ENCODE measurements around the gene RSF1.

RSF1 gene

DNA sequence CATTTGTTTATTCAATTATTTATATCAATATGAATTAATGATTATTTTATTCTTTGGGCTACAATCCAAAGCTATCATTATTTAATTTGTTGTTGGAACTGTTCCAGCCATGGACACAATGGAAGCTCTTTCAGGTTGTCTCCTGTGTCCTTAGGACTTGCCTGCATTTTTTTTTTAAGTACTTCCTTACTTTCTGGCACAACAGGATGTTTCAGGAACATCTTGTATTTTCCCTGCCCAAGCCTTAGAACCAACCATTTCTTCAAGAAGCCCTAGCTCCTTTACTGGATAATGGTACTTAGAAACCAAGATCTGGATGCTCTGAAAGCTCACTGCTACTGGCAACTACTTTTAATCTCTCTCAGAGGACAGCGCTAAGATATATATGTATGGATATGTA lies 125.1 kb downstream of the RSF1 start:
- in situ Hi-C loops (cut with MboI; ENCODE audit: low sequenced_read_pairs), result no loop called here

DNA sequence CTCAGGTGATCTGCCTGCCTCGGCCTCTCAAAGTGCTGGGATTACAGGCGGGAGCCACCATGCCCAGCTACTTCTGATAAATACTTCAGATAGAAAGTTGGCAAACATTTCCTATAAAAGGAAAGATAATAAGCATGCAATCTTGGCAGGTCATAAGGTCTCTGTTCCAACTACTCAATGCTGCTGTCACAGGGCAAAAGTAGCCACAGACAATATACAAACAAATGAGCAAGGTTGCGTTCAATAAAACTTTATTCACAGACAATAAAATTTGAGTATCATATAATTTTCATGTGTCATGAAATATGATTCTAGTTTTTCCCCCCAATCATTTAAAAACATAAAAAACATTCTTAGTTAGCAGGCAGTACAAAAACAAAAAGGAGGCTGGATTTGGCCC lies 129.9 kb downstream of the RSF1 start:
- in situ Hi-C loops (cut with MboI; ENCODE audit: low sequenced_read_pairs), result no loop called here

GRCh38 chr11:77687088-77687487 lies 133.4 kb downstream of the RSF1 start:
- in situ Hi-C loops (cut with MboI; ENCODE audit: low sequenced_read_pairs), result no loop called here

DNA sequence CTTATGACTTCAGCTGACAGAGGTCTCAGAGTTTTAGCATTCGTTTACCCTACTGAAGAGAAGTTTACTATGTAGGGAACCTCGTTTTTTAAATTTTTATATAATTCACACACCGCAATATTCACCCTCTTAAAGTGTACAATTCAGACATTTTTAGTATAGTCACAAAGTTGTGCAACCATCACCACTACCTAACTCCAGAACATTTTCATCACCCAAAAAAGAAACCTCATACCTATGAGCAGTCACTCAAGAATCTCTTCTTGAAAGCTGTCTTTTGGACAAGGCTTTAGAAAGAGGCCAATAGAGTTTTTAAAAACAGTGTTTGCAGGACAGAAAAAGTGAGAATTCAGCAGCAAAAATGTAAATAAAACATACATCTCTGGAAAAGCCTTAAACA lies 143.4 kb downstream of the RSF1 start:
- in situ Hi-C loops (cut with MboI; ENCODE audit: low sequenced_read_pairs), result no loop called here

GRCh38 chr11:77672264-77672663 lies 148.3 kb downstream of the RSF1 start:
- in situ Hi-C loops (cut with MboI; ENCODE audit: low sequenced_read_pairs), result no loop called here

DNA sequence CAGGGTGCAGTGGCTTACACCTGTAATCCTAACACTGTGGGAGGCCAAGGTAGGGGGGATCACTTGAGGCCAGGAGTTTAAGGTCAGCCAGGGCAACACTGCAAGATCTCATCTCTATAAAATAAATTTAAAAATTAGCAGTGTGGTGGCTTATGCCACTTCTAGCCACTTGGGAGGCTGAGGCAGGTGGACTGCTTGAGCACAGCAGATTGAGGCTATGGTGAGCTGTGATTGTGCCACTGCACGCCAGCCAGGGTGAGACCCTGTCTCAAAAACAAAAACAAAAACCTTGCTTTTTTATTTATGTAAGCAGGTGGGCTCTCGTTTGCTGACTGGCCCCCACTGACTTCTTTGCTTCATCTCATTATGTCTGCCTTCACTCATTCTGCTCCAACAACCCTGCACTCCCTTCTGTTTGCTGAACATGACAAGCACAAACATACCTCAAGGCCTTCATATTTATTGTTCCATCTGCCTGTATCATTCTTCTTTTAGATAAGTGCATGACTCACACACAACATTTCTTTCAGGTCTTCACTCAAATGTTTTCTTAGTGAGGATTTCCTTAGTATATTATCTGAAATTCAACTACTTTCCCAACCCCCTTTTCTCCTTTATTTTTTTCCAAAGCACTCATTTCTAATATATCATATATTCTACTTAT lies 150.5 kb downstream of the RSF1 start:
- in situ Hi-C loops (cut with MboI; ENCODE audit: low sequenced_read_pairs), result no loop called here

DNA sequence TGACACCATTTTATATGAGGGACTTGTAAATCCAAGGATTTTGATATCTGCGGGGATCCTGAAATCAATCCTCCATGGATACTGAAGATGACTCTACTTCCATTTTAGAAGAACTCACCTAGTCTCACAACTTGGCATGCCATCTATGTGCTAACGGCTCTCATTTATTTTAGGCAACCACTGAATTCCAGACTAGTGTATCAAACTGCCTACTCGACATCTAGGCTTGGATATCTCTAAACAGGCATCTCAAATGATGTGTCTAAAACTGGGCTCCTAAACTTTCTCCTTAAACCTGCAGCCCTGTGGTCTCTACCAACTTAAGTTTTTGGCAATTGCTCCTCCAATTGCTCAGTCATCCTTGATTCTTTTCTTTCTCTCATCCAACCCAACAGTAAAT lies 151.8 kb downstream of the RSF1 start:
- in situ Hi-C loops (cut with MboI; ENCODE audit: low sequenced_read_pairs), result no loop called here

DNA sequence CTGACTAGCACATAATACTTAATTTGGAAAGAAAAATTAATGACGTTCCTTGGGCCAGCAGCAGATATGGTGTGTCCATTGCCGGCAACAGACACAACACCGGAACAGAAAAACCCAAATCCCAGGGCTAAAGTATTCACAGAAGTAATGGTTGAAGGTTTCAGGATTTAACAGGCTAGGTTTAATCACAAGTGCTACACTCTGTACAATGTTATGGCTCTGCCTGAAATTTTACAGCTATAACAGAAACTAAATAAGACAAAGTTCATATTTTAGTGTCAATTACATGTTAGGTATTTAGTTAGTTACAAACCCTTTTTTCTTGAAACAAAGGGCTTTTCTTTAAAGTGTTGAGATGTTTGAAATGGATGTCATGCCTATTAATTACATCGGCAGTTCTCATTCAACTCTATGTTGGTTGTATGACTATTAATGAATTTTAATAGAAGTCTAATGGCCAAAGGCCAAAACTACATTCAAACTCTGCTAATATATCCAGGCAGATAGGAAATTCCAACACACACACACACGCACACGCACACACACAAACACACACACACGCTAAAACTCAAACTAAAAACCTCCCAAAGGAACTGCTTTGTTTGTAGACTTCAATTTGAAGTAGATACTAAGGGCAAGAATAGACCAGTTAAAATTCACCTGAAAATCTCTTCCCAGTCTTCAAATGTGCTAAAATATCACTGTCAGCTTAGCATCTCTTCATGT lies 155.1 kb downstream of the RSF1 start:
- in situ Hi-C loops (cut with MboI; ENCODE audit: low sequenced_read_pairs), result no loop called here

DNA sequence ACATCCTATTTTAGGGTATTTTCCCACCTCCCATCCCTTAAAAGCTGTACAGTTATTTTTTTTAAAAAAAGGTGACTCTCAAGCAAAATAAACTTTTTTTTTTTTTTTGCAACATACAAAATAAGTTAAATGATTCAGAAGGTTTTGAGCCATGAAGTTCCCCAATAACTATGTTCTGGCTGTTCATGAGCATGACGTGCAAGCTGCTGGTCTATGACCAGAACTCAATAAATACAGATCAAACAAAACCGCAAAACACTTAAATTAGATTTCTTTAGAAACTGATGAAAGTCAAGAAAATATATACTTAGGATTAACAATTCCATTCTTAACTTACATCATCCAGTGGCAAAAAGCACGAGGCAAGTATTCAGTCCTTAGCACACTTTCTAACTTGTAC lies 158.9 kb downstream of the RSF1 start:
- in situ Hi-C loops (cut with MboI; ENCODE audit: low sequenced_read_pairs), result no loop called here

DNA sequence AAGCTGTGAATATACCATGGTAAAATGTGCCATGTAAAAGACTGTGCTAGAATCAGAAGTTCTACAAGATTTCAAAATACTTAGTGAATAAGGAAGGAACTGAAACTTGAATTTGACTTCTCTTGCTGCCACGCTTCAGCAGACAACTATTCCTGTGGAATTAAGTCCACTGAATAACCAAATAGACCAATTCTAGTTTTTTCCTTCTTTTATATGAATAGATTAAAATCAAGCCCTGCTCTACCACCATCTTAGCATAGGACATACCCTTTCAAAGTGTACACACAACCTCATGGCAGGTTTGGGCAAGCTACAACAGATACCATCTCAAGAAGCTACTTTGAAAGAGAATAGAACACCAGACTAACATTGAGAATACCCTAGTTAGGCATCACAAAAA lies 159.6 kb downstream of the RSF1 start:
- in situ Hi-C loops (cut with MboI; ENCODE audit: low sequenced_read_pairs), result no loop called here

- in situ Hi-C loops (cut with MboI; ENCODE audit: low sequenced_read_pairs), result no loop called here
Measured at GRCh38 chr11:77658213-77659013, 162.1 kb downstream of the RSF1 start.

DNA sequence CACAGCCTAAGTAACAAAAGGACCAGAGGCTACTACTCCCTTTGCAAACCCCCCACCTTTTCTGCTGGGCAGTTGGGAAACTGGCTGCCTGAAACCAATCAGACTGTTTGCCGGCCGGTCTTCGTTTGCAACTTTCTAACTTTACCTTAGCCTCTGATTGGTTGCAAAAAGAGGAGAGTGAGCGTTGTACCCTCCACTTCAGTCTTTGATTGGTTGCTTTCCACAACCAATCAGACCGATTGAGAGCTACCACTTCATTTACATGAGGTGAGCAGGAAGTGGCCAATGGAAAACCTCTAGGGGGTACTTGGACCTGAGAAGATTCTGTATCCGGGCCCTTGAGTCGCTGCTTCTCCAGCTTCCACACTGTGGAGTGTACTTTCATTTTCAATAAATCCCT lies 164.2 kb downstream of the RSF1 start:
- in situ Hi-C loops (cut with MboI; ENCODE audit: low sequenced_read_pairs), result no loop called here

DNA sequence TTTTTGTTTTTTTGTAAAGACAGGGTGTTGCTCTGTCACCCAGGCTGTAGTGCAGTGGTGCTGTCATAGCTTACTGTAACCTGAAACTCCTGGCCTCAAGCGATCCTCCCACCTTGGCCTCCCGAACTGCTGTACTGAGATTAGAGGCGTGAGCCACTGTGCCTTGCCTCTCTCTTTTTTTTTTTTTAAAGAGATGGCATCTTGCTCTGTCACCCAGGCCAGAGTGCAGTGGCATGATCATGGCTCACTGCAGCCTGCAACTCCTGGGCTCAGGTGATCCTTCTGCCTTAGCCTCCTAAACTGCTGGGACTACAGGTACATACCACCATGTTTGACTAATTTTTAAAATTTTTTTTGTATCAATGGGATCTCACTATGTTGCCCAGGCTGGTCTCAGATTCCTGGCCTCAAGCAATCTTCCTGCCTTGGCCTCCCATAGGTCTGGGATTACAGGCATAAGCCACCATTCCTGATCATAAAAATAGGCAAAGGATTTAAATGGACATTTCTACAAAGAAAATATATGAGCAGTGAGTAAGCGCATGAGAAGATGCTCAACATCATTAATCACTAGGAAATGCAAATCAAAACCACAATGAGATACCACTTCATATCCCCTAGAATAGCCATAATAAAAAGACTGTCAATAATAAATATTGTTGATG lies 165.6 kb downstream of the RSF1 start:
- in situ Hi-C loops (cut with MboI; ENCODE audit: low sequenced_read_pairs), result no loop called here

GRCh38 chr11:77650123-77650522 lies 170.4 kb downstream of the RSF1 start:
- in situ Hi-C loops (cut with MboI; ENCODE audit: low sequenced_read_pairs), result no loop called here

DNA sequence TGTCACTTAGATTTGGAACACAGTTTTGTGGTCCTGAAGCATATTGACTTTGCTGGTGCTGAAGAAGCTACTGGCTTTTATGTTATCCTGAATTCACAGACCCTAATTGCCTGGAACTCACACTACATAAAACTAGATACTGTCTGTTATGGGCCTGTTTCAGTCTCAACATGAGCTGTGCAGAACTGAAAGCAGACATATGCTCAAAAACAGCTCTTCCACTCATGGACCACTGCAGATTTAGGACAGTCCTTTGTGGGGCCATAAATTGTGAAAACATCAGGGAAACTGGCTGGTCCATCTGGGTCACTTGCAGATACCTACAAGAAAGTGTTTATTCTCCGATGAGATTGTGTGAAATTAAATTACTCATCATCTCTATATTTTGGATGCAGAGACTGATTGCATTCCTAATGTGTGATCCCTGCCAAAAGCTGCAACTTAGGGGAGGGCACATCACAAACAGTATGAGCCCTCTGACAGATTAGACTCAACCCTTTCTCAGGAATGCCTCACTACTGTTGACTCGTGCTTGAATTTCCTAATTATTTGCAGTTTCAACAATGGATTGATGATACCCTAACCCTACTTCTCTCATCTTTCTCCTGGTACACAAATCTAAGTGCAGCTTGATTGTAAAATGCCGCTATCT lies 172.7 kb downstream of the RSF1 start:
- in situ Hi-C loops (cut with MboI; ENCODE audit: low sequenced_read_pairs), result no loop called here

DNA sequence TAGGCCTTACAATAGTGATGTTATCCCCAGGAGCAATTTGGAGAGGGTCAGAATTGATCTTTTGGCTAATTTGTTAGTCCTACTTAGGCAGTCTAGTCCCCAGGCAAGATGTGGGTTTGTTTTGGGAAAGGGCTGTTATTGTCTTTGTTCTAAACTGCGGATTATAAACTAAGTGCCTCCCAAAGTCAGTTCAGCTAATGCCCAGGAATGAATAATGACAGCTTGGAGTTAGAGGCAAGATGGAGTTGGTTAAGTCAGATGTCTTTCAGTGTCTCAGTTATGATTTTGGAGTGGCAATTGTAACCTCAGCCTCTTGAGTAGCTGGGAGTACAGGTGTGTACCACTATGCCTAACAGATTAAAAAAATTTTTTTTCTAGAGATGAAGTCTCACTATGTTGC lies 175.6 kb downstream of the RSF1 start:
- in situ Hi-C loops (cut with MboI; ENCODE audit: low sequenced_read_pairs), result no loop called here

- in situ Hi-C loops (cut with MboI; ENCODE audit: low sequenced_read_pairs), result no loop called here
Measured at GRCh38 chr11:77642228-77642627, 178.3 kb downstream of the RSF1 start.

DNA sequence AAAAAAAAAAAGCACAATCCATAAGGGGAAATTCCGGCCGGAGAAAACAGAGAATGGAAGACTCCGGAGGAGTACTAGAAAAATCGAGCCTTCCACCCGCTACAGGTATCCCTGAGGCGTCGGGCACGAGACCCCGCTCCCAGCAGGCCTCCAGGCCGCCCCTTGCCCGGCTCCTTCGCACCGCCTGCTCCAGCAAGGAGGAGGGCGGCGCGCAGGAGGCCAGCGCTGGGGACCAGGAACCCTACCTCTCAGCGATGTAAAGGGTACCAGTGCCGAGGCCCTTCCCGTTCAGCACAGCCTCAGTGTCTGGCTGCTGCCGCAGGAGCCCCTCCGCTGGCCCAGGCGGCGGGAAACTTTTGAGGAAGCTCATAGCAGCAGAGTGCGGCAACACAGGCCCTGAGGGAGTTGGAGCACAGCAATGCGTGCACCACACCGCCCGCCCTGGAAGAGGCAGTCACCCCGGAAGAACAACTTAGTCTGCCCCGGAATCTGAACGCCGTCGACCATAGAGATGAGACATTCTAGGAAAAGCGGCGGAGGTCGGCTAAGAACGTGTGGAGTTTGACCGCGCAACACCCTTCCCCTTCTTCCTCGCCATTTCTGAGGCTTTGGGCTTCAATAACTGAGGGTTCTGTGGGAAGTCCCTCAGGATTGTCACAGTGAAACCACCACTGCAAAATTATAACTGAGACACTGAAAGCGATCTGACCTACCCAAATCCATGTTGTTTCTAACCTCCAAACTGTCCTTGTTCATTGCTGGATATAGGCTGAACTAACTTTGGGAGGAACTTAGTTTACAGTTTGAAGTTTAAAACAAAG lies 183.0 kb downstream of the RSF1 start, which contains the start of gene CLNS1A:
TSS of gene CLNS1A (minus strand) at position 450 of the 821 bp plus-strand sequence. CDS start at position 370, 80 bp downstream.
- in situ Hi-C loops (cut with MboI; ENCODE audit: low sequenced_read_pairs), result no loop called here

- in situ Hi-C loops (cut with MboI; ENCODE audit: low sequenced_read_pairs), result no loop called here
Measured at GRCh38 chr11:77636731-77637344, 183.7 kb downstream of the RSF1 start.
